SK-N-SH treated with all-trans-retinoic acid at 6 μM for 48 hours (cell line): ENCODE data around the gene OSBPL9.

Experiments used
- ARNTL ChIP-seq: fragments of 450-650 bp; formaldehyde crosslinking; IDR thresholded peaks from 2 replicates; pipeline ENCODE4 v1.5.0; 2020; ENCODE audit warnings: low read depth, mild to moderate bottlenecking, moderate library complexity, borderline replicate concordance
- ISL1 ChIP-seq: fragments of 250-450 bp; sonication (Bioruptor Pico); IDR thresholded peaks from 2 replicates; pipeline ENCODE4 v2.1.2; 2022; ENCODE audit warnings: mild to moderate bottlenecking, moderate library complexity
- PATZ1 ChIP-seq: fragments of 250-450 bp; sonication (Bioruptor Pico); IDR thresholded peaks from 2 replicates; pipeline ENCODE4 v1.8.0; 2020; ENCODE audit warnings: mild to moderate bottlenecking, moderate library complexity, borderline replicate concordance
- PPARA ChIP-seq: fragments of 250-450 bp; sonication (Bioruptor Pico); IDR thresholded peaks from 2 replicates; pipeline ENCODE4 v1.5.0; 2020; ENCODE audit warnings: mild to moderate bottlenecking, borderline replicate concordance
- TCF4 ChIP-seq: fragments of 250-450 bp; sonication (Bioruptor Pico); IDR thresholded peaks from 2 replicates; pipeline ENCODE4 v1.8.0; 2021; ENCODE audit warnings: mild to moderate bottlenecking, moderate library complexity, borderline replicate concordance
- ZFP30 ChIP-seq: fragments of 450-650 bp; formaldehyde crosslinking; IDR thresholded peaks from 2 replicates; pipeline ENCODE4 v1.5.0; 2022; ENCODE audit warnings: mild to moderate bottlenecking, moderate library complexity
- ZNF565 ChIP-seq: fragments of 450-650 bp; formaldehyde crosslinking; conservative IDR thresholded peaks from 2 replicates; pipeline ENCODE4 v1.5.0; 2020; ENCODE audit warnings: low read depth, mild to moderate bottlenecking, moderate library complexity

- TF ChIP-seq PATZ1 = no peak
- TF ChIP-seq ARNTL (CRISPR knock-in tag) = no peak
- TF ChIP-seq TCF4 (CRISPR knock-in tag) = no peak
- no peak for TF ChIP-seq PPARA (CRISPR knock-in tag)
- TF ChIP-seq ZFP30 (CRISPR knock-in tag) = no peak
- TF ChIP-seq ZNF565 (CRISPR knock-in tag) = no peak
- no peak for TF ChIP-seq ISL1
Observed at GRCh38 chr1:51572365-51572764, 44.5 kb upstream of the OSBPL9 start.
